GM19023 (cell line): ENCODE measurements around the gene SUV39H2.
"Not testable (repeated sequence)": the region's sequence is repeated elsewhere in the genome, so short reads cannot be mapped to it uniquely, and the experiment has no call there.

Experiments used
- ATAC-seq: cut with Tn5 transposase; IDR thresholded peaks from one replicate; pipeline ENCODE4 v1.9.1; 2021; ENCODE audit warnings: mild to moderate bottlenecking, moderate library complexity; ENCODE audit not compliant: unreplicated experiment

Gene SUV39H2

GRCh38 chr10:14926722-14927416 lies 48.2 kb downstream of the SUV39H2 start:
- peak; percentile 96 for ATAC-seq

GRCh38 chr10:14930610-14931009 lies 51.9 kb downstream of the SUV39H2 start:
- no peak for ATAC-seq

DNA sequence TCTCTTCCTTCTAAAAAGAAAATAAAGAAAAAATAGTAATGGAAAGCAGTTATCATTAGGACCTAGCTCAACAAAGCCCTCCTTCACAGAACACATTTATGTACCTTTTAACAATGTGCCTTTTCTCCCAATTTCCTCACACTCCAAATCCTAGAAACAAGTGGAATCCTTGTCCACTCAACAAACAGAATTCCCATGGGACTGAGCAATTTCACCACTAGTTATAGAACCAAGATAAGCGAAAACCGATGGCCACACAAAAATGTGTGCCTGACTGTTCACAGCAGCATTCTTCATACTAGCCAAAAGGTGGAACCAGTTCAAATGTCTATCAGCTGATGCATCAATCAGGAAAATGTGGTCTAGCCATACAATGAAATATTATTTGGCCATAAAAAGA lies 57.9 kb downstream of the SUV39H2 start:
- ATAC-seq = no peak

GRCh38 chr10:14938971-14939370 lies 60.3 kb downstream of the SUV39H2 start:
- not testable (repeated sequence) for ATAC-seq

- peak; percentile 93 for ATAC-seq
These were observed 63.7 kb downstream of the SUV39H2 start for GRCh38 chr10:14942147-14942949.

DNA sequence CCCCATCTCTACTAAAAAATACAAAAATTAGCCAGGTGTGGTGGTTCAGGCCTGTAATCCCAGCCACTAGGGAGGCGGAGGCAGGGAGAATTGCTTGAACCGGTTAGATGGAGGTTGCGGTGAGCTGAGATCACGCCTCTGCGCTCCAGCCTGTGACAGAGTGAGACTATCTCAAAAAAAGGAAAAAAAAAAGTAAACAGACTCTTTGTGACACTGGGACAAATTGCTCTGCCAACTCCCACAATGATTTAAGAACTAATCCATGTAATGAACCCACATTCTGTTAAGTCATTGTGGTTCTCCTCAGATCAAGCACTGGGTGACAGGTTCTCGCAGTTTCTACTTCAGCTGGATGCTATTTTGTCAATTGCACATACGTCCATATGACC lies 64.3 kb downstream of the SUV39H2 start:
- ATAC-seq = not testable (repeated sequence)

- no peak for ATAC-seq
These were observed 66.4 kb downstream of the SUV39H2 start for GRCh38 chr10:14945108-14945507.

- ATAC-seq = no peak
These were observed 68.6 kb downstream of the SUV39H2 start for GRCh38 chr10:14947268-14947667.

DNA sequence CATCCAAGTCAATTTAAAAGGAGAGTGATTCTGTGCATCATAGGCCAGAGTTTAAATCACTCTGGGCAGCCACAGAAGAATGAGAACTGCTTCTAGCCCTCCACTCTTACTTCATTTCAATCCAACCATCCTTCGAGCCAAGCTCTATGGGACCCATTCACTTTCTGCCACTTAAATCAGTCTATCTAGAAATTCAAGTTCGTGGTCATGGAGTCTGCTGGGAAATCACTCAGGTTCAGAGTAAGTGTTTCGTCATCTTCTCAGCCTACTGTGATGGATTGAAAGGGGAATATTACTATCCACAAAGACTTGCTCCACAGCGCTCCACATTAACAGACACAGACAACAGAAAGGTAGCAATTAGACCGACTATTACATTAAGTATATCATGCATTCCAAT lies 70.6 kb downstream of the SUV39H2 start:
- ATAC-seq = no peak

DNA sequence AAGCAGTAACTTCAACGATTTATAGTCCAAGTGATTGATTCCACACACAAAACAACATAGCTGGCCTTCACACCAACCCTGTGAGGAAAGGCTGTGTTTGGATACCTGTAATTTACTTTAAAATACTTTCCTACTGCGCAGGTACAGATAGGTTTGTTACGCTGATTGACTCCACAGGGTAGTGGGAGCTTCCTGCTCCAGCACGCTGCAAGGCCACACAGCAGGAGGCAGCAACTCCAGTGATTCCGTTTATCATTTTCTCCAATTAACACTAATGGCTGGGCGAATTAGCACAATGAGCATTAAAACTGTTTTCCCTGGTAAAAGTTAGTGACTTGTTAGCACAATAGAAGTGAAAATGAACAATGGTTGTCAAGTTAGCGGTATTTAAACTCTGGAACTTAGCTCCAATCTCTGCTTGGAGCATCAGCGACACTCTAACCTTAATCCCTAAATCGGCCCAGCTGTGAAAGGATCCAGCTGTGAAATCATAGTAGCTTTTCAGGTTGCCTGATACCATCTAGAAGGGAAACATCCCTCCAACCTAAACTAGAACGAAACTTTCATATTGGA lies 74.3 kb downstream of the SUV39H2 start:
- no peak for ATAC-seq

DNA sequence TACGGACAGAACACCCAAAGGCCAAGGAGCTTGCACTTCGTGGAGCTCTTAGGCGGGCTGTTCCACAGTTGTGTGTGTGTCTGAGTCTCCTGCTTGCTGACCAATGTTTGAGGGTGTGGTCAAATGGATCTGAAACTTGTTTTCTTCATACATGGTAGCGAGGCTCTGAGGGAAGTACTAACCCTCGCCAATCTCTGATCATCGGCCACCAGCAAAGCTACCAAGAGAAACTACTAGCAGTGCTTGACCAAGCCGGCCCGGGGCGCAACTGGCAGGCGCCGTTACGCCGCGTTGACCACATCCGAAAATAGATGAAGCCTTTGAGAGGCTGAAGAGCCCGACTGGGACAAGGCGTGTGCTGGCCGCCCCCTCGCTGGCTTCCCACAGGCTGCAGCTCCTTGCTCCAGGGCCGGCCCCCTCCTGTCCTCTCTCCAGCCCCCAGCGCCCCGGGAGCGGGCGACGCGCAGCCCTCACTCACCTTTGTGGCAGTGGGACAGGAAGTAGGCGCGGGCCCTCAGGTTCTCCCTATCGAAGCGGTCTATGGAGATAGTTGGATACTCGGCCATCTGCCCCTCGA lies 74.8 kb downstream of the SUV39H2 start:
- peak; percentile 39 for ATAC-seq
